ENCODE measurements around the gene MSL1.

Gene MSL1

GRCh38 chr17:40106760-40107521, 14.8 kb upstream of the MSL1 start:
- no peak for DNase-seq
- H3K27ac Mint-ChIP-seq, result peak overlapping the region; percentile 38
- no peak for ATAC-seq (replicated peaks)
- no peaks in the 10 kb centered on the region for H3K36me3 Mint-ChIP-seq
- no peaks in the 10 kb centered on the region for H3K9me3 Mint-ChIP-seq
- H3K4me1 Mint-ChIP-seq, result peaks cover 46 to 48% of the 10 kb centered on the region in 2 donors
- peak overlapping the region in 1 of 2 donors; percentile 75 for H3K4me3 Mint-ChIP-seq
- no peaks in the 10 kb centered on the region for H3K27me3 Mint-ChIP-seq

- H3K4me1 Mint-ChIP-seq, result peaks cover 53 to 55% of the 10 kb centered on the region in 2 donors
- no peaks in the 10 kb centered on the region for H3K9me3 Mint-ChIP-seq
- H3K4me3 Mint-ChIP-seq, result peak overlapping the region; percentile 73 to 75
- H3K27me3 Mint-ChIP-seq, result no peaks in the 10 kb centered on the region
- no peaks in the 10 kb centered on the region for H3K36me3 Mint-ChIP-seq
- peak overlapping the region; percentile 93 for H3K27ac Mint-ChIP-seq
- DNase-seq (no peak), ATAC-seq (replicated peaks) (peak; percentile 43 to 50)
These were observed 14.1 kb upstream of the MSL1 start for GRCh38 chr17:40107522-40108174.

GRCh38 chr17:40108970-40109824, 12.6 kb upstream of the MSL1 start:
- ATAC-seq (replicated peaks) (no peak), DNase-seq (no peak)
- H3K4me1 Mint-ChIP-seq, result peaks cover 59 to 67% of the 10 kb centered on the region in 2 donors
- H3K36me3 Mint-ChIP-seq, result no peaks in the 10 kb centered on the region
- no peaks in the 10 kb centered on the region for H3K27me3 Mint-ChIP-seq
- H3K9me3 Mint-ChIP-seq, result no peaks in the 10 kb centered on the region
- no peak overlapping the region for H3K4me3 Mint-ChIP-seq
- H3K27ac Mint-ChIP-seq, result no peak overlapping the region

GRCh38 chr17:40110026-40110845, 11.5 kb upstream of the MSL1 start:
- Mint-ChIP-seq H3K36me3 (no peaks in the 10 kb centered on the region), H3K4me3 (no peak overlapping the region), H3K4me1 (peaks cover 54 to 67% of the 10 kb centered on the region in 2 donors), H3K27me3 (no peaks in the 10 kb centered on the region), H3K9me3 (no peaks in the 10 kb centered on the region), H3K27ac (no peak overlapping the region)
- DNase-seq, result no peak
- no peak for ATAC-seq (replicated peaks)

GRCh38 chr17:40111221-40112128, 10.3 kb upstream of the MSL1 start:
- Mint-ChIP-seq H3K36me3 (no peaks in the 10 kb centered on the region), H3K27ac (peak overlapping the region; percentile 79), H3K4me1 (peaks cover 46 to 59% of the 10 kb centered on the region in 2 donors), H3K4me3 (peak overlapping the region; percentile 39 to 65), H3K27me3 (no peaks in the 10 kb centered on the region), H3K9me3 (no peaks in the 10 kb centered on the region)
- ATAC-seq (replicated peaks) (peak; percentile 38 to 55), DNase-seq (peak; percentile 55)

GRCh38 chr17:40112191-40112711, 9.5 kb upstream of the MSL1 start:
- H3K9me3 Mint-ChIP-seq, result no peaks in the 10 kb centered on the region
- H3K27ac Mint-ChIP-seq, result peak overlapping the region; percentile 79
- ATAC-seq (replicated peaks) (no peak), DNase-seq (no peak)
- H3K36me3 Mint-ChIP-seq, result no peaks in the 10 kb centered on the region
- peaks cover 40 to 51% of the 10 kb centered on the region in 2 donors for H3K4me1 Mint-ChIP-seq
- H3K4me3 Mint-ChIP-seq, result peak overlapping the region; percentile 8 to 26
- no peaks in the 10 kb centered on the region for H3K27me3 Mint-ChIP-seq

GRCh38 chr17:40112718-40113109, 9.1 kb upstream of the MSL1 start:
- ATAC-seq (replicated peaks) (no peak), DNase-seq (no peak)
- Mint-ChIP-seq H3K36me3 (no peaks in the 10 kb centered on the region), H3K4me1 (peaks cover 35 to 46% of the 10 kb centered on the region in 2 donors), H3K27ac (peak overlapping the region; percentile 74), H3K27me3 (no peaks in the 10 kb centered on the region), H3K4me3 (peak overlapping the region; percentile 8 to 86), H3K9me3 (no peaks in the 10 kb centered on the region)

GRCh38 chr17:40113110-40113906, 8.5 kb upstream of the MSL1 start:
- Mint-ChIP-seq H3K4me3 (peak overlapping the region; percentile 78 to 86), H3K27me3 (no peaks in the 10 kb centered on the region), H3K27ac (peak overlapping the region; percentile 78), H3K9me3 (no peaks in the 10 kb centered on the region), H3K4me1 (peaks cover 33 to 46% of the 10 kb centered on the region in 2 donors), H3K36me3 (no peaks in the 10 kb centered on the region)
- DNase-seq (peak; percentile 90), ATAC-seq (replicated peaks) (peak; percentile 92 to 94)

- ATAC-seq (replicated peaks) (no peak), DNase-seq (no peak)
- H3K36me3 Mint-ChIP-seq, result no peaks in the 10 kb centered on the region
- H3K27ac Mint-ChIP-seq, result peak overlapping the region; percentile 43
- no peaks in the 10 kb centered on the region for H3K9me3 Mint-ChIP-seq
- no peaks in the 10 kb centered on the region for H3K27me3 Mint-ChIP-seq
- peaks cover 33 to 46% of the 10 kb centered on the region in 2 donors for H3K4me1 Mint-ChIP-seq
- H3K4me3 Mint-ChIP-seq, result peak overlapping the region; percentile 78 to 86
These were observed 7.9 kb upstream of the MSL1 start for GRCh38 chr17:40113907-40114245.

GRCh38 chr17:40115101-40115436, 6.7 kb upstream of the MSL1 start:
- no peak overlapping the region for H3K4me3 Mint-ChIP-seq
- H3K27me3 Mint-ChIP-seq, result no peaks in the 10 kb centered on the region
- H3K36me3 Mint-ChIP-seq, result no peaks in the 10 kb centered on the region
- no peak overlapping the region for H3K27ac Mint-ChIP-seq
- DNase-seq (no peak), ATAC-seq (replicated peaks) (no peak)
- peaks cover 31 to 46% of the 10 kb centered on the region in 2 donors for H3K4me1 Mint-ChIP-seq
- no peaks in the 10 kb centered on the region for H3K9me3 Mint-ChIP-seq

GRCh38 chr17:40122136-40122998, 596 bp downstream of the MSL1 start:
- DNase-seq (peak; percentile 29), ATAC-seq (replicated peaks) (peak; percentile 50 to 52)
- Mint-ChIP-seq H3K36me3 (peaks cover 18 to 24% of the 10 kb centered on the region in 2 donors), H3K27ac (peak overlapping the region; percentile 73), H3K9me3 (no peaks in the 10 kb centered on the region), H3K4me3 (peak overlapping the region; percentile 88 to 95), H3K27me3 (no peaks in the 10 kb centered on the region), H3K4me1 (peaks cover 24 to 45% of the 10 kb centered on the region in 2 donors)

All from stimulated activated naive B cell treated with anti-CD40 and anti-IgM and Interleukin-4, amounts not matched to agents 10 μg/mL and 1 μg/mL and 100 μg/mL, for 72 hours (primary cell).